HL-60 (cell line): ENCODE measurements around the gene PNPT1.

Experiments used
- CTCF ChIP-seq: IDR thresholded peaks from one replicate; pipeline ENCODE4 v1.5.1; 2011; ENCODE audit warnings: low read length, control low read depth, inconsistent platforms; ENCODE audit not compliant: insufficient read depth
- POLR2AphosphoS5 ChIP-seq: IDR thresholded peaks from 2 replicates; pipeline ENCODE4 v1.6.1; 2012; ENCODE audit warnings: low read depth

- TF ChIP-seq CTCF (no peak), POLR2AphosphoS5 (no peak)
Measured at GRCh38 chr2:55705027-55705653, 11.5 kb upstream of the PNPT1 start.
